HepG2 (cell line): Measurements from ENCODE around the gene TMEM150C. TPM values are rescaled to one million over a fixed set of nuclear protein-coding genes. Genes with fewer than 3 reads are reported as not detected.

Experiments used
- ATAC-seq: fragments of 200-7000 bp; cut with Tn5 transposase; 3 replicates; pipeline ENCODE4 v1.9.1; 2020; ENCODE audit warnings: mild to moderate bottlenecking, moderate library complexity
- BruUV-seq: library from RNA; stranded (reverse); fragments of 400-500 nt; replicated peaks from 2 replicates; lab custom pipeline; 2021; lab: Mats Ljungman, UMichigan
- CTCF ChIA-PET: fragments of 300-600 bp; formaldehyde crosslinking; extraction: SDS; loops from one replicate; lab custom pipeline; 2021; ENCODE audit warnings: low total read pairs, inconsistent platforms, low intra/inter-chr PET ratio; lab: Yijun Ruan, JAX
- POLR2A ChIA-PET: fragments of 350-600 bp; sonication (Branson Sonifier 250); formaldehyde crosslinking; loops from one replicate; lab custom pipeline; 2020; ENCODE audit warnings: antibody characterized with exemption, inconsistent platforms; lab: Yijun Ruan, JAX
- DNase-seq: peaks from one replicate; pipeline ENCODE4 v3.0.0-alpha.2; 2015; ENCODE audit warnings: low spot score
- FAIRE-seq: peaks from 3 replicates; lab custom pipeline; 2011; peaks lifted over from hg19 to GRCh38; lab: Jason Lieb, UNC
- H2AFZ ChIP-seq: one replicate; pipeline ENCODE4 v1.6.1; 2011; ENCODE audit warnings: low read length, inconsistent platforms
- H3K27ac ChIP-seq: fragments of 300-600 bp; 3 replicates; pipeline ENCODE4 v1.8.0; 2011; ENCODE audit warnings: mixed run types, mild to moderate bottlenecking, mixed read lengths, low read length, inconsistent platforms; ENCODE audit not compliant: insufficient read depth; ENCODE audit errors: extremely low read length
- H3K27me3 ChIP-seq, 2 experiments: fragments of 200-600 bp in 1 of 2; 2 replicates in 1 of 2; 3 replicates in 1 of 2; pipeline versions ENCODE4 v1.6.0 to v1.8.0; 2011; ENCODE audit warnings: low read length in 2 of 2, mild to moderate bottlenecking in 2 of 2, moderate library complexity in 2 of 2, inconsistent platforms in 1 of 2; ENCODE audit not compliant: insufficient read depth in 2 of 2, control insufficient read depth in 1 of 2
- H3K36me3 ChIP-seq, 2 experiments: fragments of 200-600 bp in 1 of 2; replicated peaks in 1 of 2; 2 replicates in 1 of 2; 3 replicates in 1 of 2; pipeline versions ENCODE4 v1.5.1 to v1.8.0; 2011; ENCODE audit warnings: low read length in 2 of 2, inconsistent platforms in 1 of 2; ENCODE audit not compliant: insufficient read depth in 2 of 2, control insufficient read depth in 1 of 2
- H3K4me1 ChIP-seq: 2 replicates; pipeline ENCODE4 v1.5.1; 2012; ENCODE audit warnings: low read length, inconsistent platforms; ENCODE audit not compliant: insufficient read depth
- H3K4me2 ChIP-seq: 2 replicates; pipeline ENCODE4 v1.6.0; 2011; ENCODE audit warnings: low read depth, low read length, inconsistent platforms
- H3K4me3 ChIP-seq, 3 experiments: fragments of 200-600 bp in 1 of 3; sonication (generic), shearing (Covaris generic) in 1 of 3; replicated peaks in 1 of 3; 2 replicates each; pipeline ENCODE4 v1.5.1; 2011 to 2016; ENCODE audit warnings: low read length in 3 of 3, inconsistent platforms in 2 of 3, low read depth in 2 of 3, mild to moderate bottlenecking in 2 of 3, control low read depth in 1 of 3, mixed read lengths in 1 of 3; ENCODE audit not compliant: insufficient read depth in 1 of 3
- H3K79me2 ChIP-seq: one replicate; pipeline ENCODE4 v1.6.1; 2011; ENCODE audit warnings: low read length, inconsistent platforms; ENCODE audit not compliant: insufficient read depth
- H3K9ac ChIP-seq: 2 replicates; pipeline ENCODE4 v1.6.0; 2011; ENCODE audit warnings: mild to moderate bottlenecking, low read depth, low read length, inconsistent platforms; ENCODE audit not compliant: insufficient read depth
- H3K9me3 ChIP-seq: 2 replicates; pipeline ENCODE4 v1.5.1; 2012; ENCODE audit warnings: mild to moderate bottlenecking, low read length
- H4K20me1 ChIP-seq: 2 replicates; pipeline ENCODE4 v1.6.0; 2011; ENCODE audit warnings: inconsistent platforms, mild to moderate bottlenecking, low read length, moderate library complexity; ENCODE audit not compliant: insufficient read depth
- ARID3A ChIP-seq: IDR thresholded peaks from 2 replicates; pipeline ENCODE4 v1.6.1; 2012; ENCODE audit warnings: low read depth, low read length, improper control_type of control experiment
- BCL6 ChIP-seq: IDR thresholded peaks from 2 replicates; pipeline ENCODE4 v1.6.1; 2016; ENCODE audit warnings: missing genetic modification reagents, missing compliant biosample characterization
- FOXA3 ChIP-seq: IDR thresholded peaks from 2 replicates; pipeline ENCODE4 v1.6.1; 2016; ENCODE audit warnings: missing genetic modification reagents, missing compliant biosample characterization
- FOXC1 ChIP-seq: sonication (generic); formaldehyde crosslinking; IDR thresholded peaks from 2 replicates; pipeline ENCODE4 v1.8.0; 2022; ENCODE audit warnings: mild to moderate bottlenecking, missing genetic modification reagents, borderline replicate concordance
- FOXP1 ChIP-seq, 2 experiments: fragments of 450-650 bp in 1 of 2; IDR thresholded peaks; 2 replicates each; pipeline ENCODE4 v1.6.1; 2017 to 2018; ENCODE audit warnings: antibody characterized with exemption in 1 of 2
- GLMP ChIP-seq: sonication (generic); formaldehyde crosslinking; IDR thresholded peaks from 2 replicates; pipeline ENCODE4 v1.9.0; 2021; ENCODE audit warnings: missing genetic modification reagents, mild to moderate bottlenecking, borderline replicate concordance
- HES4 ChIP-seq: sonication (generic); formaldehyde crosslinking; IDR thresholded peaks from 2 replicates; pipeline ENCODE4 v1.9.0; 2021; ENCODE audit warnings: mild to moderate bottlenecking, missing genetic modification reagents, borderline replicate concordance
- HNF4A ChIP-seq: sonication (generic); formaldehyde crosslinking; IDR thresholded peaks from 2 replicates; pipeline ENCODE4 v1.4.0; 2020; ENCODE audit warnings: missing genetic modification reagents
- HNRNPLL ChIP-seq: fragments of 200-400 bp; formaldehyde crosslinking; IDR thresholded peaks from 2 replicates; pipeline ENCODE4 v1.6.1; 2017; ENCODE audit warnings: mild to moderate bottlenecking, low read depth, low read length; ENCODE audit not compliant: poor library complexity, severe bottlenecking
- IRX3 ChIP-seq: sonication (generic); formaldehyde crosslinking; IDR thresholded peaks from 2 replicates; pipeline ENCODE4 v1.8.1; 2023; ENCODE audit warnings: mild to moderate bottlenecking, low read depth, missing genetic modification reagents, borderline replicate concordance
- ISL2 ChIP-seq: sonication (generic); formaldehyde crosslinking; IDR thresholded peaks from 2 replicates; pipeline ENCODE4 v1.5.0; 2020; ENCODE audit warnings: missing genetic modification reagents
- JUNB ChIP-seq: sonication (generic); formaldehyde crosslinking; IDR thresholded peaks from 2 replicates; pipeline ENCODE4 v1.8.0; 2022; ENCODE audit warnings: missing genetic modification reagents, mild to moderate bottlenecking, borderline replicate concordance
- KDM6A ChIP-seq: IDR thresholded peaks from 2 replicates; pipeline ENCODE4 v1.6.1; 2016; ENCODE audit warnings: low read depth
- LCORL ChIP-seq, 2 experiments: fragments of 450-650 bp in 1 of 2; sonication (generic) in 1 of 2; formaldehyde crosslinking in 1 of 2; IDR thresholded peaks; 2 replicates each; pipeline versions ENCODE4 v1.5.0 to v1.6.1; 2017 to 2020; ENCODE audit warnings: antibody characterized with exemption in 1 of 2, missing genetic modification reagents in 1 of 2
- NONO ChIP-seq, 2 experiments: fragments of 450-650 bp in 1 of 2; sonication (generic) in 1 of 2; formaldehyde crosslinking in 1 of 2; IDR thresholded peaks in 1 of 2; conservative IDR thresholded peaks in 1 of 2; 2 replicates each; pipeline versions ENCODE4 v1.6.1 to v1.8.0; 2017 to 2022; ENCODE audit warnings: mild to moderate bottlenecking in 1 of 2, missing genetic modification reagents in 1 of 2, moderate library complexity in 1 of 2
- RAD21 ChIP-seq: fragments of 450-650 bp; formaldehyde crosslinking; IDR thresholded peaks from 2 replicates; pipeline ENCODE4 v1.5.0; 2020; ENCODE audit warnings: mild to moderate bottlenecking
- RARG ChIP-seq: sonication (generic); formaldehyde crosslinking; IDR thresholded peaks from 2 replicates; pipeline ENCODE4 v1.4.0; 2020; ENCODE audit warnings: low read depth, mild to moderate bottlenecking, missing genetic modification reagents
- SNRNP70 ChIP-seq: fragments of 200-400 bp; formaldehyde crosslinking; IDR thresholded peaks from 2 replicates; pipeline ENCODE4 v1.6.1; 2017; ENCODE audit warnings: mild to moderate bottlenecking, low read depth, low read length, moderate library complexity
- TEAD3 ChIP-seq: optimal IDR thresholded peaks from 2 replicates; pipeline ENCODE3; 2016; ENCODE audit warnings: borderline replicate concordance
- ZEB1 ChIP-seq: IDR thresholded peaks from 2 replicates; pipeline ENCODE4 v1.6.1; 2012; ENCODE audit warnings: mild to moderate bottlenecking, low read depth, inconsistent platforms; ENCODE audit not compliant: insufficient replicate concordance
- ZNF546 ChIP-seq: sonication (generic); formaldehyde crosslinking; conservative IDR thresholded peaks from 2 replicates; pipeline ENCODE4 v1.8.1; 2023; ENCODE audit warnings: mild to moderate bottlenecking, missing genetic modification reagents
- ZNF577 ChIP-seq: sonication (generic); formaldehyde crosslinking; IDR thresholded peaks from 2 replicates; pipeline ENCODE4 v1.4.0; 2020; ENCODE audit warnings: mild to moderate bottlenecking, low read depth, missing genetic modification reagents, borderline replicate concordance
- WGBS: methylation state at CpG from one replicate; pipeline ENCODE4 v1.1.6; 2017; ENCODE audit warnings: low lambda C conversion rate; 5-methylcytosine and 5-hydroxymethylcytosine counted together
- in situ Hi-C: cut with HindIII; loops from 2 replicates; pipeline ENCODE4 v1.10.0; 2017; ENCODE audit warnings: low pct_unique_long_range_greater_than_20kb; ENCODE audit not compliant: extremely low pct_ligation_motif_present
- intact Hi-C: fragments of 100-400 bp; cut with micrococcal nuclease; formaldehyde crosslinking; loops from one replicate; pipeline ENCODE4 v1.10.0; 2022; ENCODE audit not compliant: unreplicated experiment
- polyA plus RNA-seq, 8 experiments: library from polyadenylated mRNA; depleted of rRNA in 3 of 8; stranded (reverse) in 7 of 8; unstranded in 1 of 8; fragments of >200 nt; fragmentation: Illumina TruSeq in 4 of 8; extraction: Trizol in 4 of 8; gene quantifications; 2 replicates each; pipeline versions ENCODE4 v1.2.1 to v1.2.3, GENCODE V29; 2011 to 2016; ENCODE audit warnings: low read depth in 4 of 8, missing spikeins in 1 of 8, mixed read lengths in 1 of 8; ENCODE audit not compliant: insufficient read depth in 1 of 8
- total RNA-seq, 5 experiments: library from RNA; depleted of rRNA; stranded (reverse); fragments of >200 nt; fragmentation: Illumina TruSeq; extraction: Trizol; gene quantifications; 2 replicates each; pipeline ENCODE4 v1.2.3, GENCODE V29; 2016; ENCODE audit warnings: low read depth in 1 of 5

TMEM150C gene
- total and polyA plus RNA-seq, 2 of the 13 experiments (the other 11 are each of a cell fraction or from before 2014, with no cell fraction given) = 0.33 to 0.42 TPM

GRCh38 chr4:82437285-82438005 lies 124.3 kb downstream of the TMEM150C start:
- FAIRE-seq (no peak), DNase-seq (no peak), ATAC-seq (no peak)
- CTCF ChIA-PET = no interaction called here
- peaks cover 94% of the 10 kb centered on the region for H3K79me2 ChIP-seq
- peak overlapping the region; percentile 25 for H3K27ac ChIP-seq
- 75% methylated on average over 4 of the region's 4 CpGs for WGBS
- H3K27me3 ChIP-seq = no peaks in the 10 kb centered on the region
- H4K20me1 ChIP-seq = peaks cover 23% of the 10 kb centered on the region
- POLR2A ChIA-PET = interaction anchor here (4.5 kb wide), 1 partner anchor 9 kb away, joined by 20 read pairs; no protein-coding TSS in a partner anchor
- H3K4me1 ChIP-seq = peaks cover 80% of the 10 kb centered on the region
- no peak overlapping the region for H3K4me3 ChIP-seq
- intact Hi-C loops (loop anchor here (10.0 kb wide), 1 partner anchor 153 kb away; no protein-coding TSS in a partner anchor), in situ Hi-C loops (no loop called here)
- H3K4me2 ChIP-seq = peak overlapping the region; percentile 29; the same call in 1 of the 2 replicates
- H3K9me3 ChIP-seq = no peaks in the 10 kb centered on the region
- no peak overlapping the region for H2AFZ ChIP-seq
- no peak overlapping the region for H3K9ac ChIP-seq
- TF ChIP-seq FOXP1 (IDR thresholded peaks at IDR 0.05) (no peak), FOXP1 (CRISPR knock-in tag; IDR thresholded peaks at IDR 0.05) (no peak), JUNB (CRISPR knock-in tag) (no peak), ZNF546 (no peak), LCORL (IDR thresholded peaks at IDR 0.05) (no peak), LCORL (CRISPR knock-in tag; IDR thresholded peaks at IDR 0.05) (no peak), ISL2 (CRISPR knock-in tag) (no peak), NONO (IDR thresholded peaks at IDR 0.05) (no peak), NONO (CRISPR knock-in tag; conservative IDR thresholded peaks at IDR 0.05) (no peak), BCL6 (CRISPR knock-in tag) (0 out of 2 replicates have a peak, but pooled peaks have one; percentile 12), GLMP (CRISPR knock-in tag) (no peak), HNF4A (CRISPR knock-in tag) (0 out of 2 replicates have a peak, but pooled peaks have one; percentile 14), RAD21 (CRISPR knock-in tag) (no peak), FOXA3 (CRISPR knock-in tag) (no peak), HES4 (no peak), IRX3 (CRISPR knock-in tag) (no peak), TEAD3 (CRISPR knock-in tag) (peak; percentile 69), KDM6A (no peak), ZEB1 (no peak), RARG (CRISPR knock-in tag) (no peak), HNRNPLL (no peak), ZNF577 (CRISPR knock-in tag) (no peak), SNRNP70 (no peak), ARID3A (no peak), FOXC1 (CRISPR knock-in tag) (no peak)
- no TSS peak for BruUV-seq
- peaks cover 0 to 4% of the 10 kb centered on the region in 2 experiments; a peak in 2 of 5 replicates for H3K36me3 ChIP-seq
